HK-2 (cell line): ENCODE results near the gene SLC23A1.
"Not testable (repeated sequence)": the region's sequence is repeated elsewhere in the genome, so short reads cannot be mapped to it uniquely, and the experiment has no call there.

Experiments
- DNase-seq: peaks from one replicate; pipeline ENCODE4 v3.0.0-alpha.2; 2018; ENCODE audit not compliant: unreplicated experiment

The SLC23A1 gene

DNA sequence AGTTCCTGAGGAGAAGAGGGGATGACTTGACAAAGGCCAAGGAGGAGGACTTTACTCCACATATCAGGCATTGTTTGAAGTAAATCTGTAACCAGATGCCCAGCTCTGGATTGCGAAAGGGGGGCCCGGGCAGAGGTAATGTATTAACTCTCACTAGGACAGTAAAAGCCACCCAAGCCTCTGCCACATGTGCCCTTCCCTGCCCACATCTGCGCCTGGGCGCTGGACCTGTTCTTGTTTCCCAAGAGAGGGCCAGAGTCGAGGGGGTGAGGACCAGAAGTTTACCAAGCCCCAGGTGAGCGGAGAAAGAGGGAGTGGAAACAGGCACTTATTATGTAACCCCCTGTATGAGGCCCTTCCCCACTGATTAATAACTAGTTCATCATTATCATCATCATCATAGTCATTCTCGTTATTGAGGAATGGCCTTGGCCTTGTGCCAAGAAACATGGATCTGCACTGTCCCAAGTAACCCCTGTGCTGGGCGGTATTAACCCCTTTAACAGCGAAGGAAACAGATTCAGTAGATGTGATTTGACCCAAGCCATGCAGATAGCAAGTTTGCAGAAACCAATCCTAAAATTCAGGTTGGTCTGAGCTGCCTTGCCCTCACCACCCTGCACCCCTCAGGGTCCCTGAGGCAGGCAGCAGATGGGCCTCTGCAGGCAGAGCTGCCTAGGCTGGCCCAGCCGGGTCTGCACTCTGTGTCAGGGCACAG lies at the start of gene SLC23A1:
TSS of gene SLC23A1 (minus strand) at position 23 of the 718 bp plus-strand sequence. CDS start 44 bp downstream, outside the sequence.
- DNase-seq = peak; percentile 48

DNA sequence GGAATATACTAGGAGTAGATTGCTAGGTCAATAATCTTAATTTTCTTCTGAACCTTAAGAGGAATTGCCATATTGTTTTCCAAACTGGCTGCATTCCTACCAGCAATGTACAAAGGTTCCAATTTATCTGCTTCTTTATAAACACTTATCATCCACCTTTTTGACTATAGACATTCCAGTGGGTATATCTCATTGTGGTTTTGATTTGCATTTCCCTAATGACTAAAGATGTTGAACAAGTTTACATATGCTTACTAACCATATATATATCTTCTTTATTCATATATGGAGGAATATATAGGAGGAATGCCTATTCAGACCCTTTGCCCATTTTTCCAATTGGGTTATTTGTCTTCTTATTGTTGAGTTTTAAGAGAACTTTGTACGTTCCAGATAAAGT lies 48.6 kb upstream of the SLC23A1 start:
- no peak for DNase-seq

DNA sequence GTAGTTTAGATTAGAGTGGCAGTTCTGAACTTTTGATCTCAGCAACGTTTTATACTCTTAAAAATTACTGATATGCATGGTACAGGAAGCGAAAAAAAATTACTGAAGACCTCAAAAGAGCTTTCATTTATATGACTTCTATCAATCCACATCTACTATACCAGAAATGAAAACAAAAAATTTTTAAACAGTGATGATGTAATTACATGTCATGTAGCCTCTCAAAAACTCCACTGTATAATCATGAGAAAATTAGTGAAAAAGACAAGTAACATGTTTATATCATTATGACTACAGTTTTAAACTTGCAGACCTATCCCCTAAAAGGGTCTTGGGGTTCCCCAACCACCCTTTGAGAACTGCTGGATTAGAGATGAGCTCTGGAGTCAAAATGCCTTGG lies 46.9 kb upstream of the SLC23A1 start:
- DNase-seq = no peak

DNA sequence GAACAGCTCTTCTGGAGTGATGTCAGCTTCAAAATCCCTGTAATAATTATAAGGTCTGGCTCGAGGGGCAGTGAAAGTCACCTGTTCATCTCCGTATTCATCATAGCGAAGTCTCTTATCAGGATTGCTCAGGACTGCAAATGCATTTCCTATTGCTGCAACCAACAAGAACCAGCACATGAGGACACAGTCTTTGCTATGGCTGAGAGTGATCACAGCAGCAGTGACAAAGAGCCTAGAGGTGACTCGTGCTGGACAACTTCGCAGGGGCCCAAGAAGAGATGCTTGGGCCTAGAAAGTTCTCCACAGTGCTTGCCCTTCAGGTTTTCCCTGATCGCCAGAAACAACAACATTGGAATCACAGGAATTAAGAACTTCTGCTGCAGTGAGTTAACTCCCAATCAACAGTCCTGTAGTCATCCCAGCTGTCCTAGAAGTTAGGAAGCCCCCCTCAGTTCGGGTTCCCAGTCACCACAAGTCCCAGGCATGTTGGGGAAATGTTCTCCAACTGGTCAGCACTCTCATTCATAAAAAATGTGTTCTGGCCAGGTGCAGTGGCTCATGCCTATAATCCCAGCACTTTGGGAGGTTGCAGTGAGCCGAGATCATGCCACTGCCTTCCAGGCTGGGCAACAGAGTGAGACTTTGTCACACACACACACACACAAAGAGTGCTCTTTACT lies 43.2 kb upstream of the SLC23A1 start:
- no peak for DNase-seq

DNA sequence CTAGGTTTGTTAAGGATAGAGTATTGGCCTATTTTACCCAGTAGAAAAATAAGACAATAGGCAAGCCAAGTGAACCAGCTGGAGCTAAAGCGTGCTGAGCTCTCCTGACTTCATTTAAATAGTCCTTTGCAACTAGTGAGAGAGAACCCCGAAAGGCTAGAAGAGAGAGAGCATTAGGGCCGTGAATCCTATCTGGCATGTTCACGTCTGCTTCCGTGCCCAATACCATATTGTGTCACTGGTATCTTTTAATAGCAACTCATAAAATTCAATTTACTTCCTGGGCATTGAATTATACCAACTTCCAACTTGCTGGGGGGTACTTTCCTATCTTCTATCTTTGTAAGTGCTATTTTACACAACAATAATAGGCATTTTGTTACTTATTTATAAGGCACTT lies 42.4 kb upstream of the SLC23A1 start:
- DNase-seq = no peak

DNA sequence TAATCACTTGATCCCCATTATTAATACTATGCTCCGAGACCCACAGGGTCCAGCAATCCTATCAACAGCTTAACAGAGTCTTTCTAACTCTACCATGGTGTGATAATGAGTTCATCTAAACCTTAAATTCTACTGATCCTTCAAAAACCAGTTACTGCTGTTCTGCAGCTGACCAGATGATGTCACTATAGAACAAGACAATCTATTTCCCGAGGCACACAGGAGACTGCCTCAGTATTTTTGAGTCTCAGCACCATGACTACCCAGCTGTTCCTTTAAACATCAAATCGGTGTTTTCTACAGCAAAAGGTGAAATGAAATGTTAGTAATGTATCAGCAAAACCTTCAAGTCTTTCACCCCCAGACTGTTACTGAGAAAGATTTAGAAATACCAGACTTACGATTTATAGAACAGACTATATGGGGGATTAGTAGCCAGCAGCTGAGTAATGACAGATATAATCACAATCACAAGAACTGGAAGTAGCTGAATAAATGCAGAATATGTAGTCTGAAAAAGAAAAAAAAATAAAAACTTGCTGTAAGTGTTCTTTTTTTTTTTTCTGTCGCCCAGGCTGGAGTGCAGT lies 39.3 kb upstream of the SLC23A1 start:
- DNase-seq = peak; percentile 14

DNA sequence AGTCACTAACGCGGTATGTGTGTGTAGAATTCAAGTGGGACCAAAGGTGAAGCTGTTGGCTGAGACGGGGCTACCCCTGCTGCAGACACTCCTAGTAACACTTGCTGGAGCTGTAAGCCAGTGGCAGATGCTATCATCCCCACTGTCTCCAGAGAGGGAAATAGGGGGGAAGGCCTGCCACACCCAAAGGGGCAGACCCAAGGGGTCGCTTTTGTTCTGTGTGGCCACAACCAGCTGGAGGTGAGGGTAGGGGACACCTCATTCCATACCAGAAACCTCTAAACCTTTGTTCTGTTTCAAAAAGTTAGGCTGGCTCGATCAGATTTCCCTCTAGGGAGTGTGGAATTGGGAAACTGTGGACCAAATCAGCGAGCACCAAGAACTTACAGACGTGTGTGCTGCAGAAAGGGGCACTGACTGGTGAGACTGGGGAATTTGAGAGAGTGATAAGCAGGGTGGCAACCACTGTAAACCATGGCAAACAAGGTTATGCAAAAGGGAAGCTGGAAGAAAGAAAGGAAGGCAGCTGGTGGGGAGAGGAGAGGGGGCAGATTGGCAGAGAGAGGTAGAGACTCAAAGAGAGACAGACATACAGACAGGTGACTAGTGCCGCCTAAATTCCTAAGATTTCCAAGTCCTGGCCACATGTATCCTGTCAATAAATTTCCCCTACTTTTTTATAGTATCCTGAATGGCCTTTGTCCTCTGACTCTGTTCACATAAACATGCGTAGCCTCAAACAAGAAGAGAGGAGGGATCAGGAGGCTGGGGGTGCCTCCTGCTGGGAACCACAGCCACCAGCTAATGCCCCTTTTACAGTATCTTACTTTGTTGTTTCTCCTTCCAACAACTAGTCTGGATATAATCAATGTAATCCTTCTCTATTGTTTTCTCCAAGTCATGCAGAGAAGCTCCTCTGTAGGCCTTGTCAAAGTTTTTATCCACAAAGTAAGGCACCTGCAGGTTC lies 36.4 kb upstream of the SLC23A1 start:
- no peak for DNase-seq

DNA sequence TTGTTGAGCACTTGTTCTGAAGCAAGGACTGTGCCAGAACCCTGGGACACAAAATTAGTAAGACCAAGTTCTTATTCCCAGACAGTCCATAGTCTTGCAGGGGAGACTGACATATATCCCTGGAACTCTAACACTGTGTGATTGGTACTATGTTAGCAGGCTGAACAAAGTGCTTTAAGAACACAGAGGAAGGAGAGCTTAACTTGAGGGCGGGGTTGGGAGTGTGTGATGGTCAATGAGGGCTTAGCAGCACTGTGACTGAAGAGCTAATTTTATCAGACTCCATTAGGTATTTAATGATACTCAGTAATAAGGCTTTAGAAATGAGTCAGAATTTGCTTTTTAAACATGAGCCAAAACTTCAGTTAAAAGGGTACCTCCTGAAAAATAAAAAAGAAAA lies 35.7 kb upstream of the SLC23A1 start:
- DNase-seq = no peak

DNA sequence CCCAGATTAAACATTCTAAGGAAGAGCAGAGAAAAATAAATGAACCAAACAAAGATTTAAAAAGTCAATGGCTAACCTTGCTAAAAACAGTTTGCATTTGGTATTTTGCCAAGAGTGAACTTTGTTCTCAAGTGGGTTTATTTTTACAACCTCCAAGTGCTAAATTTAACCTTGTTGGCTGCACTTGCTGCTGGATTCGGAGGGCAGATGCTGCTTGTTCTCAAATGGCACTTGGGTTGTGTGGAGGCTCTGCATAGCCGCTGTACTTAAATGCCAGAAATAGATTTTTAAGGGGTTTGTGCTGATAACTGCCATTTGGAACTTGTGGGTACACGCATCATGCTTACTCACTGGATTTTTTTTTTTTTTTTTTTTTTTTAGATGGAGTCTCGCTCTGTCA lies 34.1 kb upstream of the SLC23A1 start:
- DNase-seq = no peak

DNA sequence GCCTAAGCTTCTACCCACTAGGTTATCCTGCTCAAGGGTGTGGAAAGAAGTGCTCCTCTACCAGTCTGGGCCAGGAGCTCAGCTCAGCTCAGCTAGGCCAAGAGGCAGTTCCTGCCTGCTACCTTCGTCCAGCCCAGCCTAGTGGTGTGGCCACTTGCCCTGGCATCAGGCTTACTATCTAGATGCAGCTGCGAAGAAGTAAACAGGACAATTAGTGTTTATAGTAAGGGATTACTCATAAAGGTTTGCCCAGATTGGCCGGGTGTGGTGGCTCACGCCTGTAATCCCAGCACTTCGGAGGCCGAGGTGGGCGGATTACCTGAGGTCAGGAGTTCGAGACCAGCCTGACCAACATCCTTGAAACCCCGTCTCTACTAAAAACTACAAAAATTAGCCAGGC lies 33.6 kb upstream of the SLC23A1 start:
- DNase-seq = no peak

DNA sequence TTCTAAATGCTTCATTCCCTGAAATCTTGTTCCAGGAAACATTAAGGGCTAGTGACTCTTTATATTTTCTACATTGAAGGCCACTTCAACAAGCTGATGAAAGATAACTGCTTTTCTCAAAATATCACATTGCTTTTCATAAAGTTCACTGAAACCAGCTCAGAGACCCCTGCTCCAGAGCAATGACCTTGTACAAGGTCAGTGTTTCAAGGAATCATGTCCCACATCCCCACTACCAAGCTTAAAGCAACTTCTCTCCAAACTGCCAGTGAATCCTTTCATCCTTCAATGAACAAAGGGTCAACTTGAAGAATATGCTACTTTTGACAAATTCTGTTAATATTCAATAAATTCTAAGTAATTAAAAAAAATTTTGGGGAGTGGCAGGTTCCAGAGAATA lies 32.8 kb upstream of the SLC23A1 start:
- no peak for DNase-seq

DNA sequence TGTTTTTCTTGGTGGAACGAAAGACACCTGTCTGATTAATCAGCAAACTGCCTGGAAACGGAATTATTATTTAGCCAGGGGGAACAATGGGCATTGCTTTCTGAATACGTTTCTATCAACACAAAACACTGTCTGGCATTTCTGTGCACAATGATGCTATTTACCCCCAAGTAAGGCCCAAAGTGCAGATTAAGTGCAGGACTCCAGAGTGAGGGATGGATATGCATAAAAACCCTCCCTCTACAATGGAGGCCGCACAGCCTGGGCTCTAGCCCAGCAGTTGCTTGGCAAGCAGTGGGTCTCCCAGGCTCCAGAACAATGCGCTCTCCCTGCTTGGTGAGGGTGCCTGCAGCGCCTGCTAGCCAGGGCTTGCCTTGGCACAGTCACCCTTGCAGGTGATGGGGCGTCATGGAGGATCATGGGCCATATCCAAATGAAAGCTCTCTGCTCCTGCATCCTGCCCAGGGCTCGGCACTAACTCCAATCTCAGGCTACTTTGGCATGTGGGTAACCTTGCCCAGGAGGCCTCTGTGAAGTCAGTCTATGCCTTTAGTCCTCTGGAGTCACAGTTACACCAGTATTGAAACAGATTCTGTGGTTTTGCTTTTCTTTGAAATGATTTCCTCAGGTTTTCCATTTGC lies 32.2 kb upstream of the SLC23A1 start:
- no peak for DNase-seq

DNA sequence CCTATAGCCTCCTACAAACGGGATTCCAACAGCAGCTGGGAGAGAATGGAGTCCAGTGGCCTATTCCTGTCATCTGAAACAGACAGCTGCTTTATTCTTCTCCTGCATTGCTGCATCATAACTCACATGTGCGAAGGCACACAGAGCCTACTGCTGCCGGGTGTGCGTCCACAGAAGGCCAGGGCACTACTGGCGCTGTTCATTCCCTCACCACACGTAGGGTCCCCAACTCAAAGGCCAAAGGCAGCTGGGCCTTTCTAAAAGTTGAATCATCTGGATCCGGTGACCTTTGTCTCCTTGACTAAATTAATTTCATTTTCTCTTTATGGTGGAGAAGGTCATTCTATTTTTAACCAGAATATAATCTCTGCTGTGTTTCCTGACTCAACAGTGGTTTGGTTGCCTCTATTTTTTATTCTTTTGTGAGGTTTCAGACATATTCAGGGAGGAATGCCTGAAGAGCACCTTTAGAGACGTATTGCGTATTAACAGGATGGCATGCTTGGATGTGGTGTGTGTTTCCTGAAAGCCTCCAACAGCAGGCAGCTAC lies 31.6 kb upstream of the SLC23A1 start:
- no peak for DNase-seq

DNA sequence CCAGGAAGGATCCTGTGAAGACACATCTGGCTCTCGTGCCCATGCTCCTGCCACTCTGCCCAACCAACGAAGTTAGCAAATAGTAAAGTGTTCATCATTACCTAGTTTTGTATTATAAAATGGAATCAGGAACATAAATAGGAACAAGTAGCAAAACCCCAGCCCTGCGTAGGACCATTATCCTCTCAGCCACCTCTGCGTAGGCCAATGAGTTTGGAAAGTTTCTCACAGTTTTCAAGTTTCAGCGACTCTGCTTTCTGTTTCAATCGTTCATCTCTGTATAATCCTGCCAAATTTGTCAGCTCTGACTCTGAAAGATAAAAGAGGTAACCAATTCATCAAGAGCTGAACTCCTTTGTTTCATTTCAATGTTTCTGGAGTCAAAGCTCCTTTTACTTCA lies 30.9 kb upstream of the SLC23A1 start:
- no peak for DNase-seq

DNA sequence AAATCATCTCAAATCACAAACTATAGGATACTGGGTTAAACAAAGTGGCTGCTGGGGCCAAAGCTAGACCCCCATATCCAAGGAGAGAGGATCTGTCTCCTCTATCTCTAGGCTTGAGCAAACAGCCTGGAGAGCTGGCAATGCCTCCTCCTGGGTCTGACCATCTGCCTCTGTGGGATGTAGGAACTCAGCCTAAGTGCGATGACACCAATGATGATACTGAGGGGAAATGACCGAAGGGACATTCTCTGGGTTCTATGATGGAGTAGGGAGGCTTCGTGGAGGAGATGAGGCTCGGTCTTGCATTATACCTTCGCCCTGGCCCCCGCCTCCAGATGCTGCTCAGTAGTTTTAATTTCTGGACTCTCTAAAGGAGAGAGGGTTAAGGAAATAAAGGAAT lies 30.1 kb upstream of the SLC23A1 start:
- DNase-seq = no peak

DNA sequence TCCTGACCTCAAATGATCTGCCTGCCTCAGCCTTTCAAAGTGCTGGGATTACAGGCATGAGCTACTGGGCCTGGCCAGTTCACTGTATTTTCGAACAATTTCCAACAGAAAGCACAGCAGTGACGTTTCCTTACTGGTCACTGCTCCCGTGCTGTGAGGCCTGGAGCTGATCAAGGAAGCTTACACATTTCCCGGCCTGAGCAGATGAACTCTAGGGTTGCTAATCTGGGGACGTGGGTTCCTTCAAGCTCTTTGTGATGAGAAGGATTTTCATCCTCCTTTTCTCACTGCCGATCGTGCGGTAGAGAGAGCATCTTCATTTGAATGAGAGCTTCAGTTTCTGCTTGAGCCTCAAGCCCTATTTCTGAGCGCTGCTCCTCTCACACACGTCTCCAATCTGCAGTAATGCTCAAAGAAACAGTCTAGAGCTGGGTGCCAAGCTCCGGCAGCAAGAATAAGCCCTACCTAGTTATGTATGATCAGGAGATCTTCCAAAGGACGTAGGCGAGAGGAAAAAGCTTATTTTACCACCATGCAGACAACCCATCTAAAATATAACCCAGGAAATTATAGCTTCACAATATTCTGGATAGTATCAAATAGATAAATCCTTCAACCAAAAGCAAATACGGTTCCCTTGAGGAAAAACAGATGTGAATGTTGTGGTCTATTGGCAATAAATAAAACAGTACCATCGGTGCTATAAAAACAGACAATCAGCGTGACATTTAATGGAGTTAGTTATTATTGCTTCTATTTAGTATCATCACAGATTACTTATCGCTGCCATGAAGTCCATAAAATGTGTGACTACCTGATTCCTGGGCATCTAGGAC lies 28.1 kb upstream of the SLC23A1 start:
- no peak for DNase-seq

DNA sequence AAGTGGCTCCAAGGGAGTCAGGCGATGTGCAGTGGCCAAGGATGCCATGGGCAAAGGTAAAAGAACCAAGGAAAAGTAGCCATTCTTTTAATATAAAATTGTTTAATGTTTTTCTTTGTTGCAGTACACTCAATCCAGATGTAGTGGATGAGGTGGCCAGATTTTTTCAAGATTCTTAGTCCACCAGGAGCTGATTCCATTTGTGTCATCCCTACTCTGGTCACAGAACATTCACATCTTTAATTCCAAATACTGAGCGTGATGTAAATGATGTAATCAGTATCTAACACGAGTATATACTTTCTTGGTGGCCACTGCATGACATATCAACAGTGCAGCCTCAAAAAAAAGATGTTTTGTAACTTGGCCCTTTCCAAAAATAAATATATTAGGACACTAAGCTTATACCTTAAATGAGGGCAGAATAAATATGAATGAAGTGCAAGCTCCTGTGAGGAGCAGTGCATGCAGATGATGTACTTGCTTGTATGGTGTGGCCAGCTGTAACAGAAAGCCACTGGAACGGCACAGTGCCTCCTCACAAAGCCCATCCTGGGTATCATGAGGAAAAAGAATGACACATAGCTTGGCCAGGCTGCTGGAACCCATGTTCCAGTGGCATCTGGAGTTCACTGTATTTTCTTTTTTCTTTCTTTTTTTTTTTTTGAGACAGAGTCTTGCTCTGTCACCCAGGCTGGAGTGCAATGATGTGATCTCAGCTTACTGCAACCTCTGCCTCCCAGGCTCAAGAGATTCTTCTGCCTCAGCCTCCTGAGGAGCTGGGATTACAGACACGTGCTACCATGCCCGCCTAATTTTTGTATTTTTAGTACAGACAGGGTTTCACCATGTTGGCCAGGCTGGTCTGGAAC lies 27.3 kb upstream of the SLC23A1 start:
- no peak for DNase-seq

DNA sequence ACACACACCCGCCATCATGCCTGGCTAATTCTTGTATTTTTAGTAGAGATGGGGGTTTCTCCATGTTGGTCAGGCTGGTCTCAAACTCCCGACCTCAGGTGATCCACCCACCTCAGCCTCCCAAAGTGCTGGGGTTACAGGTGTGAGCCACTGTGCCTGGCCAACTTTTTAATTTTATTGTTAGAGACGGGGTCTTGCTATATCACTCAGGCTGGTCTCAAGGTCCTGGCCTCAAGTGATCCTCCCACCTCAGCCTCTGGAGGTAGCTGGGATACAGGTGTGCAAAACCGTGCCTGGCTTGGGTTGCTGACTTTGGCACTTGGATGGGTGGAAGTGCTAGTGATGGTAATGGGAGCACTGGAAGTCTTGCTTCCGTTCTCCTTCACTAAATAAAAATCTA lies 26.0 kb upstream of the SLC23A1 start:
- not testable (repeated sequence) for DNase-seq

DNA sequence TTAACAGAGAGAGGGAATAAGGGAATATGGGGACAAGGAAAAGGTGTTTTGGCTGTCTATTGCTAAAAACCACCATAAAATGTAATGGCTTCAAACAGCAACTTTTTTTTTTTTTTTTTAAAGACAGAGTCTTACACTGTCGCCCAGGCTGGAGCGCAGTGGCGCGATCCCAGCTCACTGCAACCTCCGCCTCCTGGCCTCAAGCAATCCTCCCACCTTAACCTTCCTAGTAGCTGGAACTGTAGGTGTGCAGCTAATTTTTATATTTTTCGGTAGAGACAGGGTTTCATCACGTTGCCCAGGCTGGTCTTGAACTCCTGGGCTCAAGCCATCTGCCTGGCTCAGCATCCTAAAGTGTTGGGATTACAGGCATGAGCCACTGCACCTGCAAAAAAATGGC lies 25.1 kb upstream of the SLC23A1 start:
- DNase-seq = no peak
